Psoas muscle (tissue), 8 donors: ENCODE results near the gene INSIG1. TPM values are rescaled to one million over a fixed set of nuclear protein-coding genes. Genes with fewer than 3 reads are reported as not detected.

Experiments
- ATAC-seq, 4 donors: fragments of 200-7000 bp; cut with Tn5 transposase; one replicate each; pipeline ENCODE4 v1.9.1; 2020; ENCODE audit warnings: moderate library complexity in 3 of 4, mild to moderate bottlenecking in 2 of 4
- DNase-seq, 2 donors: peaks; one replicate each; pipeline ENCODE4 v3.0.0-alpha.2; 2020
- H3K27ac ChIP-seq: fragments of 200-600 bp; one replicate; pipeline ENCODE4 v1.8.0; 2022
- H3K27me3 ChIP-seq, 3 donors: fragments of 200-600 bp in 1 of 3; one replicate each; pipeline versions ENCODE4 v1.6.1 to v1.8.0; 2013 to 2022; ENCODE audit warnings: low read length in 2 of 3, mild to moderate bottlenecking in 2 of 3, moderate library complexity in 1 of 3; ENCODE audit not compliant: insufficient read depth in 3 of 3
- H3K36me3 ChIP-seq, 2 donors: fragments of 200-600 bp in 1 of 2; one replicate each; pipeline versions ENCODE4 v1.6.1 to v1.8.0; 2013 to 2022; ENCODE audit warnings: low read depth in 1 of 2, mild to moderate bottlenecking in 1 of 2, moderate library complexity in 1 of 2; ENCODE audit not compliant: insufficient read depth in 1 of 2
- H3K4me1 ChIP-seq: fragments of 200-600 bp; one replicate; pipeline ENCODE4 v1.8.0; 2022
- H3K4me3 ChIP-seq: fragments of 200-600 bp; one replicate; pipeline ENCODE4 v1.8.0; 2022; ENCODE audit warnings: mild to moderate bottlenecking
- H3K9me3 ChIP-seq: fragments of 200-600 bp; one replicate; pipeline ENCODE4 v1.8.0; 2022
- WGBS, 3 donors: extraction: QIAGEN DNeasy Blood & Tissue Kit; methylation state at CpG; one replicate each; pipeline versions ENCODE4 v1.1.6 to v1.1.7; 2013; 5-methylcytosine and 5-hydroxymethylcytosine counted together
- intact Hi-C, 2 donors: fragments of 100-400 bp; cut with DNase I; formaldehyde crosslinking; loops; one replicate each; pipeline versions ENCODE4 v1.11.0 to v1.14.2; 2022
- polyA plus RNA-seq, 3 donors: library from polyadenylated mRNA; stranded (reverse); fragments of 200-250 nt; gene quantifications; one replicate each; pipeline ENCODE4 v1.2.3, GENCODE V29; 2013
- total RNA-seq, 4 donors: library from RNA; stranded (reverse); fragmentation: NEBNext Ultra II Directional in 2 of 4; extraction: Animal tissue kit (Norgen Biotek cat#: 25700) in 2 of 4; gene quantifications; one replicate each; pipeline versions ENCODE4 v1.2.1 to v1.2.4, GENCODE V29; 2021 to 2023
- TF ChIP-seq, protein P1 (sequence below): fragments of 200-600 bp; IDR thresholded peaks from one replicate; pipeline ENCODE4 v1.8.0; 2022; ENCODE audit warnings: antibody characterized with exemption
- donor health status: healthy with polysubstance abuse.
- donor health status: DM: no; HTN: no; CAD: no; lungs with moderate emphysema.
- donor health status: Bipolar disorder and iron deficiency.
- donor health status: healthy.
- donor health status: DM: yes; HTN: yes; CAD: no.
- donor health status: DM: no; HTN: no; CAD: no.
- donor health status: DM: no; HTN: no; CAD: no.
- donor health status: DM: yes; HTN: yes; CAD: no.

INSIG1 gene
- total and polyA plus RNA-seq, 7 donors: 4.0 to 20.0 (median 7.4) TPM

DNA sequence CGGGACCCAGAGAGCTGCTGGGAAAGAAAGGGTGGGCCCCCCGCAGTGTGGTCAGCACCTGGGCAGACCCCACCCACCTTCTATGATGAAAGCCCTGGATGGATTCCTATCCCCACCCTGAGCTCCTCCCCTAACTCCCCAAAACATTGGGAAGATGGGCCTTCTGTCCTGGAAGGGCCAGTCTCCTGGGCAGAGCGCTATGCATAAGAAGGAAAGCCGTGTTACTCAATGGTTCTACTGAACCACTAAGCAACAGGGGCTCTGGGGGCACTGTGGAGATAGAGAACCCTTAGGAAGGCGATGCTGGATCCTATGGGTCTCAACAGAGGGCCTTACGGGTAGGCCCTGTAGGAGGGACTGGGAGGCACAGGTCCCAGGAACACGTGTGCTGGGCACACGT is 30.7 kb upstream of the INSIG1 start:
- intact Hi-C loops: no loop called here
- WGBS, 3 donors: 91 to 94% (median 92%) methylated on average over 8 of the region's 8 CpGs
- Histone ChIP-seq H3K4me1 (no peaks in the 10 kb centered on the region), H3K9me3 (no peaks in the 10 kb centered on the region), H3K27ac (no peak overlapping the region), H3K4me3 (no peak overlapping the region), H3K36me3 (no peaks in the 10 kb centered on the region), H3K27me3 (no peaks in the 10 kb centered on the region)
- TF ChIP-seq, protein P1, sequence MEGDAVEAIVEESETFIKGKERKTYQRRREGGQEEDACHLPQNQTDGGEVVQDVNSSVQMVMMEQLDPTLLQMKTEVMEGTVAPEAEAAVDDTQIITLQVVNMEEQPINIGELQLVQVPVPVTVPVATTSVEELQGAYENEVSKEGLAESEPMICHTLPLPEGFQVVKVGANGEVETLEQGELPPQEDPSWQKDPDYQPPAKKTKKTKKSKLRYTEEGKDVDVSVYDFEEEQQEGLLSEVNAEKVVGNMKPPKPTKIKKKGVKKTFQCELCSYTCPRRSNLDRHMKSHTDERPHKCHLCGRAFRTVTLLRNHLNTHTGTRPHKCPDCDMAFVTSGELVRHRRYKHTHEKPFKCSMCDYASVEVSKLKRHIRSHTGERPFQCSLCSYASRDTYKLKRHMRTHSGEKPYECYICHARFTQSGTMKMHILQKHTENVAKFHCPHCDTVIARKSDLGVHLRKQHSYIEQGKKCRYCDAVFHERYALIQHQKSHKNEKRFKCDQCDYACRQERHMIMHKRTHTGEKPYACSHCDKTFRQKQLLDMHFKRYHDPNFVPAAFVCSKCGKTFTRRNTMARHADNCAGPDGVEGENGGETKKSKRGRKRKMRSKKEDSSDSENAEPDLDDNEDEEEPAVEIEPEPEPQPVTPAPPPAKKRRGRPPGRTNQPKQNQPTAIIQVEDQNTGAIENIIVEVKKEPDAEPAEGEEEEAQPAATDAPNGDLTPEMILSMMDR: no peak
- DNase-seq (no peak), ATAC-seq (no peak)

- H3K27ac ChIP-seq: no peak overlapping the region
- intact Hi-C loops: no loop called here
- DNase-seq (no peak), ATAC-seq (no peak)
- H3K9me3 ChIP-seq: no peaks in the 10 kb centered on the region
- H3K4me3 ChIP-seq: no peak overlapping the region
- H3K27me3 ChIP-seq: no peaks in the 10 kb centered on the region
- WGBS, 3 donors: 90% methylated on average over 23 of the region's 23 CpGs
- H3K4me1 ChIP-seq: no peaks in the 10 kb centered on the region
- H3K36me3 ChIP-seq: no peaks in the 10 kb centered on the region
- TF ChIP-seq, protein P1: no peak
These were observed 30.2 kb upstream of the INSIG1 start for GRCh38 chr7:155267436-155267835.

GRCh38 chr7:155268211-155268610 is 29.5 kb upstream of the INSIG1 start:
- no peaks in the 10 kb centered on the region for H3K4me1 ChIP-seq
- DNase-seq (no peak), ATAC-seq (no peak)
- 63 to 80% (median 67%) methylated on average over 12 of the region's 12 CpGs for WGBS, 3 donors
- no peak overlapping the region for H3K4me3 ChIP-seq
- H3K9me3 ChIP-seq: no peaks in the 10 kb centered on the region
- H3K27me3 ChIP-seq: no peaks in the 10 kb centered on the region
- intact Hi-C loops: no loop called here
- H3K27ac ChIP-seq: no peak overlapping the region
- TF ChIP-seq, protein P1: no peak
- H3K36me3 ChIP-seq: no peaks in the 10 kb centered on the region

DNA sequence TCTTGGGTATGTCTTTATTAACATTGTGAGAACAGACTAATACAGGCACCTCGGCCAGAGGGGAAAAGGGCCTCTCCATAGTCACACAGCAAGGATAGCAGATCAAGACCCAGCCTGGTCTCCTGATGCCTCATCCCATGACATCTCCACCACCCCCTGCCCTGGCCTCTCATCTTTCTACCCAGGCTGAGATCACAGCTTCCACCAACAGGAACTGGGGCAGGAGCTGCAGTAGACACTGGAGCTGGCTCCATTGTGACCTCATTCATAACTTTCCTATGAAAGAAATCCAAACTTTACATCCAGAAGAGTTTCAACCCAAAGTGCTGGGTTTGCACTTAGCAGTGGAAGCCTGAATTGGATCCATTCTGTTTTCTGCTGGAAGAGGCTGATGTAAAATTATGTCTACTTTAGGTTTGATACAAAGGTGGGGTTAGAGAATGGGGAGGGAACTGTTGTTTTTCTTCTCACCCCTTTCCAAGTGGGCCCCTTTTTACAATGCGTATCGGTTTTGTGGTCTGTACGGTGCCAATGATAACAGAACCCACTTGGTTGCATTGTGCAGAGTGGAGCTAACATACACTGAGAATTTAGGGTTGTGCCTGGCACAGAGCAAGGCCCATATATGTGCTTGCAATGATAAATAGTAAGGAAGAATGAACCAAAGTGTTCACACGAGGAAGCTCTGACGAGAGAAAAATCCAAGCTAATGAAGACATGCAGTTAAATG is 28.6 kb upstream of the INSIG1 start:
- no peaks in the 10 kb centered on the region for H3K9me3 ChIP-seq
- no peaks in the 10 kb centered on the region for H3K4me1 ChIP-seq
- TF ChIP-seq, protein P1: no peak
- H3K27ac ChIP-seq: no peak overlapping the region
- no peak for DNase-seq
- ATAC-seq: no peak
- 89 to 93% (median 92%) methylated on average over 6 of the region's 6 CpGs for WGBS, 3 donors
- no peaks in the 10 kb centered on the region for H3K36me3 ChIP-seq
- no peak overlapping the region for H3K4me3 ChIP-seq
- no peaks in the 10 kb centered on the region for H3K27me3 ChIP-seq
- intact Hi-C loops: no loop called here
